Motor neuron (in vitro differentiated cells): Measurements from ENCODE around the gene NECTIN2. TPM values are rescaled to one million over a fixed set of nuclear protein-coding genes. Genes with fewer than 3 reads are reported as not detected.
"Not testable (repeated sequence)": the region's sequence is repeated elsewhere in the genome, so short reads cannot be mapped to it uniquely, and the experiment has no call there.

Experiments
- ATAC-seq, 8 experiments: fragments of 200-7000 bp; cut with Tn5 transposase; replicated peaks in 6 of 8; 2 replicates each; pipeline ENCODE4 v1.8.0; 2021; ENCODE audit warnings: mild to moderate bottlenecking in 8 of 8, moderate library complexity in 8 of 8
- H3K27ac ChIP-seq, 2 donors: fragments of 250-450 bp; sonication (Bioruptor Pico); 2 replicates each; pipeline ENCODE4 v1.9.0; 2021; ENCODE audit warnings: antibody characterized with exemption in 2 of 2, mild to moderate bottlenecking in 2 of 2, moderate library complexity in 1 of 2
- H3K4me1 ChIP-seq, 2 donors: fragments of 250-450 bp; sonication (Bioruptor Pico); replicated peaks in 1 of 2; 2 replicates each; pipeline ENCODE4 v1.6.1; 2021; ENCODE audit warnings: antibody characterized with exemption in 2 of 2, mild to moderate bottlenecking in 2 of 2, moderate library complexity in 1 of 2
- H3K4me3 ChIP-seq, 5 donors: fragments of 250-450 bp; sonication (Bioruptor Pico); 2 replicates each; pipeline ENCODE4 v1.9.0; 2021; ENCODE audit warnings: antibody characterized with exemption in 5 of 5, mild to moderate bottlenecking in 5 of 5, moderate library complexity in 4 of 5
- WGBS, 10 experiments: fragments of 450-650 bp; shearing (Covaris generic); methylation state at CpG; one replicate each; pipeline ENCODE4 v1.0.0; 2022; 5-methylcytosine and 5-hydroxymethylcytosine counted together
- in situ Hi-C, 9 experiments: fragments of 400-800 bp; cut with MboI; loops; one replicate each; pipeline ENCODE4 v1.15.0; 2021; ENCODE audit warnings: low sequenced_read_pairs in 9 of 9, low pct_unique_long_range_greater_than_20kb in 2 of 9; ENCODE audit not compliant: unreplicated experiment in 9 of 9
- total RNA-seq, 8 experiments: library from RNA; unstranded; fragments of 300-600 nt; gene quantifications; 2 replicates each; pipeline versions ENCODE4 v1.2.3 to v1.2.4, GENCODE V29; 2022

The NECTIN2 gene
- total RNA-seq, 8 experiments from 2014 or later: 35.7 to 99.7 (median 49.5) TPM

DNA sequence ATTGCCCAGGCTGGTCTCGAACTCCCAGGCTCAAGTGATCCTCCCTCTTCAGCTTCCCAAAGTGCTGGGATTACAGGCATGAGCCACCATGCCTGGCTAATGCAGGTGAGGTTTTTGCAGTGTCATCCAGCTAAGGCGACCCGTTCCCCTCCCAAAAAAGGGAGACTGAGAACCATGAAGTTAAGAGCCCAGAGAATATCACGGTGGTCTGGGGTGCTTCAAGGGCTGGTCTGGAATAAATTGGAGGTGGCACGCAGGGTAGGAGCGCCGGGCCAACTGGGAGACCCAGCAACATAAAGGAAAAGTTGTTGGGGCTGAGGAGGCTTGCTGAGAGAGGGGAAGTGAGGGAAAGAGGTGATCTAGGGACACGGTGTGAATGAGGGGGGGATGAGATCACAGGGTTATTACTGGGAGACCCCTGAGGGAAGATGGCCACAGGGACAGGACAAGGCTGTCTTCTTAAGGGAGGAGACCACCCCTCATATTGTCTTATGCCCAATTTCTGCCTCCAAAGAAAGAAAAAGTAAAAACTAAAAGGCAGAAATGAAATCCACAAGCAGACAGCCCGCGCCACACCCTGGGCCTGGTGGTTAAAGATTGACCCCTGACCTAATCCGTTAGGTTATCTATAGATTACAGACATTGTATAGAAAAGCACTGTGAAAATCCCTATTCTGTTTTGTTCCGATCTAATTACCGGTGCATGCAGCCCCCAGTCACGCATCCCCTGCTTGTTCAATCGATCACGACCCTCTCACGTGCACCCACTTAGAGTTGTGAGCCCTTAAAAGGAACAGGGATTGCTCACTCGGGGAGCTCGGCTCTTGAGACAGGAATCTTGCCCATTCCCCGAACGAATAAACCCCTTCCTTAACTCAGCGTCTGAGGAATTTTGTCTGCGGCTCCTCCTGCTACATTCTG is 67.7 kb downstream of the NECTIN2 start:
- H3K4me3 ChIP-seq: peak overlapping the region in 3 of 5 donors; percentile 29 to 48 (median 35)
- 32 to 93% (median 60%) methylated on average over 2 to 13 of the region's 23 CpGs for WGBS, 10 experiments
- H3K27ac ChIP-seq, ATAC-seq, in situ Hi-C loops, H3K4me1 ChIP-seq: not testable (repeated sequence)

DNA sequence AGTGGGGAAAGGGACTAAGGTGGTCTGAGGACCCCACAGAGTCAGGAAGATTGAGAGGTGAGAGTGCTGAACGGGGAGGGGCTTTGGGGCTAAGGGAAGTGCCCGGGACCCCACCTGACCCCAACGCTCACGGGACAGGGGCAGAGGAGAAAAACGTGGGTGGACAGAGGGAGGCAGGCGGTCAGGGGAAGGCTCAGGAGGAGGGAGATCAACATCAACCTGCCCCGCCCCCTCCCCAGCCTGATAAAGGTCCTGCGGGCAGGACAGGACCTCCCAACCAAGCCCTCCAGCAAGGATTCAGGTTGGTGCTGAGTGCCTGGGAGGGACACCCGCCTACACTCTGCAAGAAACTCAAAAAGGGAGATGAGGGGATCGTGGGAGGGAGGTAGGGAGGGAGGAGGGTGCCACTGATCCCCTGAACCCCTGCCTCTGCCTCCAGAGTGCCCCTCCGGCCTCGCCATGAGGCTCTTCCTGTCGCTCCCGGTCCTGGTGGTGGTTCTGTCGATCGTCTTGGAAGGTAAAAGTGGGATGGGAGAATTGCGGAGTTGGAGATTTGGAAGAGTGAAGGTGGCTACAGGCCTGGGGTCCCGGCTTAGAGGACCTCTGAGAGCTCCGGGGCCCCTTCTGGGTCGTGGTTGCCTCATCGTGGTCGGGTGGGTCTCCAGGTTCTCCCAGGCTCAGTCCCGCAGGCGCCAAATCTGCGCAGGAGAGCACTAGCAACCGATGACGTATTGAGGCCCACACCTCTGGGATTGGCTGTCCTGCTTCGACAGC is 68.5 kb downstream of the NECTIN2 start, which contains the start of gene APOC1:
APOC1 (plus strand) TSS at position 176 of the 774 bp plus-strand sequence; CDS start at position 460, 284 bp downstream.
- peak; percentile 89 to 96 (median 94) for ATAC-seq
- Histone ChIP-seq H3K27ac (peak within 1 kb of the TSS; percentile 13 to 50), H3K4me3 (peak within 1 kb of the TSS; percentile 29 to 48 (median 37))
- in situ Hi-C loops, H3K4me1 ChIP-seq: not testable (repeated sequence)
- WGBS, 10 experiments: 0 to 14% methylated on average over 3 to 4 of the region's 28 CpGs; no CpG with 5 or more reads in 8 of the 10 experiments

DNA sequence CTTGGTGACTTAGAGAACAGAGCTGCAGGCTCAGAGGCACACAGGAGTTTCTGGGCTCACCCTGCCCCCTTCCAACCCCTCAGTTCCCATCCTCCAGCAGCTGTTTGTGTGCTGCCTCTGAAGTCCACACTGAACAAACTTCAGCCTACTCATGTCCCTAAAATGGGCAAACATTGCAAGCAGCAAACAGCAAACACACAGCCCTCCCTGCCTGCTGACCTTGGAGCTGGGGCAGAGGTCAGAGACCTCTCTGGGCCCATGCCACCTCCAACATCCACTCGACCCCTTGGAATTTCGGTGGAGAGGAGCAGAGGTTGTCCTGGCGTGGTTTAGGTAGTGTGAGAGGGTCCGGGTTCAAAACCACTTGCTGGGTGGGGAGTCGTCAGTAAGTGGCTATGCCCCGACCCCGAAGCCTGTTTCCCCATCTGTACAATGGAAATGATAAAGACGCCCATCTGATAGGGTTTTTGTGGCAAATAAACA is 78.2 kb downstream of the NECTIN2 start:
- no peak for ATAC-seq
- WGBS, 10 experiments: 50 to 100% (median 73%) methylated on average over 1 to 5 of the region's 8 CpGs; no CpG with 5 or more reads in 5 of the 10 experiments
- H3K27ac ChIP-seq: no peak overlapping the region
- H3K4me1 ChIP-seq: peaks cover 0 to 3% of the 10 kb centered on the region in 2 donors
- in situ Hi-C loops: no loop called here
- no peak overlapping the region for H3K4me3 ChIP-seq

DNA sequence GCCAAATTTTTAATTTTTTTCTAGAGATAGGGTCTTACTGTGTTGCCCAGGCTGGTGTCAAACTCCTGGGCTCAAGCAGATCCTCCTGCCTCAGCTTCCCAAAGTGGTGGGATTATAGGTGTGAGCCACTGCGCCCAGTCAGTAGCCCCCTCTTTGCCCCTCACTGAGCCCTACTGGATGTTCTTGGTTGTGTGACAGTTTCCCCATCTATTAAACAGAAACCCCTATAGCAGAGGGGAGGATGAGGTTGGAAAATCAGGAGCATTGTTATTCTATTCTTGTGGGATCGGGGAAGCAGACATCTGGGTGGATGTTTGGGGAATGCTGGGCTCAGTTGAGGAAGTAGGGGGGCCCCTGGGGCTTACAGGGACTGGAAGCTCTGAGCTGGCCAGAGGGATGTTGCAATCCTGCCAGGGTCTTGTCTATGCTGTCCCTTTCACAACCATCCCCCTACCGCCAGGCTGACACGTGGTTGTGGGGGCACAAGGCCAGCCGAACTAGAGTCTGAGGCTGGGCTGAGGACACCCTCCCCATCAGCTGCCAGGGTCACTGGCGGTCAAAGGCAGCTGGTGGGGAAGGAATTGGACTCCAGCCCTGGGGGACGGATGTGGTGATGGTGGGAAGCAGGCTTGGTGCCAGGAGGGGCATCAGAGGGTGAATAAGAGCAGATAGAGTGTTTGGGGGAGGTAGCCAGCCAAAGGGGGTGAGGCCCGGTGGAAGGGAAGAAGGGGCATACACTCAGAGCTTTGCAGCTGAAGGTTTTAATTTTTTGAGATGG is 79.2 kb downstream of the NECTIN2 start:
- 40 to 84% (median 67%) methylated on average over 1 to 7 of the region's 8 CpGs; no CpG with 5 or more reads in 6 of the 10 experiments for WGBS, 10 experiments
- Histone ChIP-seq H3K27ac (no peak overlapping the region), H3K4me1 (peaks cover 0 to 3% of the 10 kb centered on the region in 2 donors), H3K4me3 (no peak overlapping the region)
- in situ Hi-C loops: no loop called here
- peak in 1 of 8 experiments; percentile 23 for ATAC-seq

DNA sequence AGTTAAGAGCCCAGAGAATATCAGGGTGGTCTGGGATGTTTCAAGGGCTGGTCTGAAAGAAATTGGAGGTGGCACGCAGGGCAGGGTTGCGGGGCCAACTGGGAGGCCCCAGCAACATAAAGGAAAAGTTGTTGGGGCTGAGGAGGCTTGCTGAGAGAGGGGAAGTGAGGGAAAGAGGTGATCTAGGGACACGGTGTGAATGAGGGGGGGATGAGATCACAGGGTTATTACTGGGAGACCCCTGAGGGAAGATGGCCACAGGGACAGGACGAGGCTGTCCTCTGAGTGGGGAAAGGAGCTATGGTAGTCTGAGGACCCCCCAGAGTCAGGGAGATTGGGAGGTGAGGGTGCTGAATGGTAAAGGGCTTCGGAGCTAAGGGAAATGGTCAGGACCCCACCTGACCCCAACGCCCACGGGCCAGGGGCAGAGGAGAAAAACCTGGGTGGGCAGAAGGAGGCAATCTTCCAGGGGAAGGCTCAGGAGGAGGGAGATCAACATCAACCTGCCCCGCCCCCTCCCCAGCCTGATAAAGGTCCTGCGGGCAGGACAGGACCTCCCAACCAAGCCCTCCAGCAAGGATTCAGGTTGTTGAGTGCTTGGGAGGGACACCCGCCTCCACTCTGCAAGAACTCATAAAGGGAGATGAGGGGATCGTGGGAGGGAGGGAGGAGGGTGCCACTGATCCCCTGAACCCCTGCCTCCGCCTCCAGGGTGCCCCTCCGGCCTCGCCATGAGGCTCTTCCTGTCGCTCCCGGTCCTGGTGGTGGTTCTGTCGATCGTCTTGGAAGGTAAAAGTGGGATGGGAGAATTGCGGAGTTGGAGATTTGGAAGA is 80.4 kb downstream of the NECTIN2 start:
- not testable (repeated sequence) for H3K27ac ChIP-seq, H3K4me1 ChIP-seq

DNA sequence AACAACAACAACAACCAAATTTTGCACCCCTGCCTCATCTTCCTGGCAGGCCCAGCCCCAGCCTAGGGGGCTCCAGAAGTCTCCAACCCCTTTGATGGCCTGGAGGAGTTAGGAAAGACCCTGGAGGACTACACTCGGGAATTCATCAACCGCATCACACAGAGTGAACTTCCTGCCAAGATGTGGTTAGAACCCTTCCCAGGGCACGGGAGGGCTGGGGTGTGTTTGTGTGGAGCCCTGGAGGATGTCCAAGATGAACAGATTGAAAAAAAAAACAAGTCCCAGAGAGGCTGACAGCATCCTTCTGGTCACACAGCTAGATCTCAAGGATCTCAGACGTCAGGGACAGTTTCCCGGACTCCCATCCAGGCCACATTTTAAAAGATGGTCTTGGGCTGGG is 81.6 kb downstream of the NECTIN2 start:
- peaks cover 0 to 3% of the 10 kb centered on the region in 2 donors for H3K4me1 ChIP-seq
- in situ Hi-C loops: no loop called here
- ATAC-seq: peak in 1 of 8 experiments; percentile 9
- H3K27ac ChIP-seq: no peak overlapping the region
- H3K4me3 ChIP-seq: no peak overlapping the region
- WGBS, 10 experiments: 0 to 100% (median 80%) methylated on average over 1 to 3 of the region's 5 CpGs; no CpG with 5 or more reads in 4 of the 10 experiments

More for the DNA sequence above, 80.4 kb downstream of the NECTIN2 start:
- WGBS, 10 experiments: 80 to 100% (median 90%) methylated on average over 1 to 3 of the region's 19 CpGs; no CpG with 5 or more reads in 5 of the 10 experiments
- peak; percentile 9 to 46 (median 24) for ATAC-seq
- H3K4me3 ChIP-seq, in situ Hi-C loops: not testable (repeated sequence)

DNA sequence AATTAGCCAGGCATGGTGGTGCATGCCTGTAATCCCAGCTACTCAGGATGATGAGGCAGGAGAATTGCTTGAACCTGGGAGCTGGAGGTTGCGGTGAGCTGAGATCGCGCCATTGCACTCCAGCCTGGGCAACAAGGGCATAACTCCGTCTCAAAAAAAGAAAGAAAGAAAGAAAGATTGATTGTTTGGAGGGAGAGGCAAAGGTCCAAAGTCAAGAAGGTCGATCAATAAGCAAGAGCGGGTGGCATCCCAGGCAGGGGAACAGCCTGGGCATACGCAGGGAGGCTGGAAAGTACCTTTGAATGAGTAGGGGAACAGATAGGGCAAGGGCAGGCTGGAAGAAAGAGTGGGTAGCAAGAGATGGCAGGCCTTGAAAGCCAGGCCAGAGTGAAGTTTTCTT is 84.0 kb downstream of the NECTIN2 start:
- in situ Hi-C loops: no loop called here
- Histone ChIP-seq H3K4me3 (no peak overlapping the region), H3K27ac (no peak overlapping the region), H3K4me1 (peaks cover 0 to 3% of the 10 kb centered on the region in 2 donors)
- ATAC-seq: no peak
- 50 to 94% (median 82%) methylated on average over 2 to 7 of the region's 7 CpGs; no CpG with 5 or more reads in 2 of the 10 experiments for WGBS, 10 experiments

DNA sequence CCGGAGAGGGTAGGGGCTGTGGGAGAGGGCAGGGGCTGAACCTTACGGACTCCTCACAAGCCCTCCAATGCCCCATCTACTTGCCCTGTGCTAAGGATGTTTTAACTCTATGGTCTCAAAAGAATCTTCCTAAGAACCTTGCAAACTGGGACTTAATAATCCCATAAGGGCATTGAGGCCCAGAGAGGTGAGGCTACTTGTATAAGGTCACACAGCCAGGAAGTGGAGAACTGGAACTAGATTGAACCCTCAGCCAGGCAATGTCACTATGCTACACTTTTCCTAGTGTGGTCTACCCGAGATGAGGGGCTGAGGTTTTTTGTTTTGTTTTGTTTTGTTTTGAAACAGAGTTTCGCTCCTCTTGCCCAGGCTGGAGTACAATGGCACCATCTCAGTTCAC is 85.4 kb downstream of the NECTIN2 start:
- WGBS, 10 experiments: 0 to 79% (median 73%) methylated on average over 1 to 3 of the region's 4 CpGs; no CpG with 5 or more reads in 7 of the 10 experiments
- Histone ChIP-seq H3K27ac (no peak overlapping the region), H3K4me3 (no peak overlapping the region), H3K4me1 (peaks cover 0 to 3% of the 10 kb centered on the region in 2 donors)
- in situ Hi-C loops: no loop called here
- ATAC-seq: no peak

Other genes with a start within 250 kb of the NECTIN2 start
- gene IGSF23, start 232.7 kb upstream of the NECTIN2 start, total RNA-seq: 1 to 10 TPM in 1 of 8 experiments, under 1 TPM in 1, not detected in 6; 0.72 to 2.2 TPM
- 10 to 100 TPM in 7 of 8 experiments, 1 to 10 TPM in 1; 9.7 to 62.3 (median 32.0) TPM for gene PVR, start 202.4 kb upstream of the NECTIN2 start, total RNA-seq
- gene CEACAM19, start 174.8 kb upstream of the NECTIN2 start, total RNA-seq: 1 to 10 TPM in 7 of 8 experiments, under 1 TPM in 1; 0.96 to 6.2 (median 2.2) TPM
- under 1 TPM in 1 of 8 experiments, not detected in 7; 0.19 TPM for gene CEACAM16, start 147.1 kb upstream of the NECTIN2 start, total RNA-seq
- 10 to 100 TPM in 3 of 8 experiments, 1 to 10 TPM in 5; 1.2 to 26.8 (median 3.6) TPM for gene BCL3, start 97.6 kb upstream of the NECTIN2 start, total RNA-seq
- gene CBLC, start 68.4 kb upstream of the NECTIN2 start, total RNA-seq: not detected
- gene BCAM, start 37.2 kb upstream of the NECTIN2 start, total RNA-seq: 10 to 100 TPM in 1 of 8 experiments, 1 to 10 TPM in 7; 1.7 to 10.6 (median 6.1) TPM
- gene TOMM40, start 45.0 kb downstream of the NECTIN2 start, total RNA-seq: 100 to 1,000 TPM in 1 of 8 experiments, 10 to 100 TPM in 7; 30.9 to 141 (median 58.9) TPM
- 100 to 1,000 TPM in 2 of 8 experiments, 10 to 100 TPM in 3, 1 to 10 TPM in 3; 4.6 to 248 (median 30.2) TPM for gene APOE, start 59.5 kb downstream of the NECTIN2 start, total RNA-seq
- 10 to 100 TPM in 4 of 8 experiments, 1 to 10 TPM in 4; 1.1 to 77.6 (median 9.3) TPM for gene APOC1, start 68.3 kb downstream of the NECTIN2 start, total RNA-seq
- not detected for gene APOC4, start 95.9 kb downstream of the NECTIN2 start, total RNA-seq
- 1 to 10 TPM in 1 of 8 experiments, under 1 TPM in 2, not detected in 5; 0.49 to 1.0 (median 0.56) TPM for gene APOC2, start 99.8 kb downstream of the NECTIN2 start, total RNA-seq
- 10 to 100 TPM; 37.2 to 81.3 (median 59.5) TPM for gene CLPTM1, start 109.1 kb downstream of the NECTIN2 start, total RNA-seq
- gene RELB, start 155.2 kb downstream of the NECTIN2 start, total RNA-seq: 10 to 100 TPM in 2 of 8 experiments, 1 to 10 TPM in 6; 1.7 to 15.4 (median 5.4) TPM
- 10 to 100 TPM; 22.2 to 82.6 (median 34.6) TPM for gene CLASRP, start 192.7 kb downstream of the NECTIN2 start, total RNA-seq
- 1 to 10 TPM in 3 of 8 experiments, under 1 TPM in 5; 0.46 to 1.9 (median 0.85) TPM for gene ZNF296, start 230.2 kb downstream of the NECTIN2 start, total RNA-seq
- 10 to 100 TPM; 15.5 to 33.8 (median 20.5) TPM for gene GEMIN7, start 233.0 kb downstream of the NECTIN2 start, total RNA-seq
- 10 to 100 TPM; 18.2 to 37.0 (median 22.6) TPM for gene PPP1R37, start 246.9 kb downstream of the NECTIN2 start, total RNA-seq